ENCODE measurements around the gene MATK. TPM values are rescaled to one million over a fixed set of nuclear protein-coding genes. Genes with fewer than 3 reads are reported as not detected.
A peak's percentile ranks its signal among the peaks of the same experiment; 100 is the strongest.
"Not testable (repeated sequence)": the region's sequence is repeated elsewhere in the genome, so short reads cannot be mapped to it uniquely, and the experiment has no call there.

MATK gene
- polyA plus RNA-seq, 1 donor, result 2.7 TPM

DNA sequence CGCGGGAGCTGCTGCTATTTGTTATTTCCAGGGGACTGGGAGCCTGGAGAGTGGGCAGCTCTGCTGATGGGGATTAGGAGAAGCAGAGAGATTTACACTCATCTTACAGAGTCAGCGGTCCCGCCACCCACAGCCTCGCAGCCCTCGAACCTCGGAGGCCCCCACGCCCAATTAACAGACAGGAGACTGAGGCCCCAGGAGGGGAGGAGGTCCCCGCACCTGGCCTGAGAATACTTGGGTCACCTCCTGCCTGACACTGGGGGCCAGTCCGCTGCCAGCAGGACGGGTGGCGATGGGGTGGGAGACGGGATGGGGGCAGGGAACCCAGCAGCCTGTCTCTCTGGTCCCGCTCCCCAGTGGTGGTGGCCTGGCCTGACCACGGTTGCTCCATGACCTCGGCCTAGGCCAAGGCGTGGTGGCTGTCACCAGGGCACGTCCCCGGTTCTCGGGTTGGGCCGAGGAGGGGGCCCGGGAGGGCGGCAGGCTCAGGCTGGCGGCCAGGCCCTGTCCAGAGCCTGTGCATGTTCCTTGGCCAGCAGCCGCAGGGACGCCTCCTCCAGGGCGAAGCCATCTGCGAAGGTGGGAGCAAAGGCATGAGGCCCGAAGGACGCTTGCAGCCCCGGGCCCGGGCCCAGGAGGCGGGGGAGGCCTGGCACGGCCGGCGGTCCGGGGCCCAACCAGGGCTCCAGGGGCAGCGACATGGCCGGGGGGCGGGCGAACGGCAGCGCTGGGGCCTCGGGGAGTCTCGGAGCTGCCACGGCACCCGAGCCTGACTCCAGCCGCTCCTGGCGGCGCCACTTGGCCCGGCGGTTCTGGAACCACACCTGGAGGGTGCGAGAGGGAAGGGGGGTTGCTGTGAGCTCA lies 15.8 kb downstream of the MATK start:
- no peak for DNase-seq

DNA sequence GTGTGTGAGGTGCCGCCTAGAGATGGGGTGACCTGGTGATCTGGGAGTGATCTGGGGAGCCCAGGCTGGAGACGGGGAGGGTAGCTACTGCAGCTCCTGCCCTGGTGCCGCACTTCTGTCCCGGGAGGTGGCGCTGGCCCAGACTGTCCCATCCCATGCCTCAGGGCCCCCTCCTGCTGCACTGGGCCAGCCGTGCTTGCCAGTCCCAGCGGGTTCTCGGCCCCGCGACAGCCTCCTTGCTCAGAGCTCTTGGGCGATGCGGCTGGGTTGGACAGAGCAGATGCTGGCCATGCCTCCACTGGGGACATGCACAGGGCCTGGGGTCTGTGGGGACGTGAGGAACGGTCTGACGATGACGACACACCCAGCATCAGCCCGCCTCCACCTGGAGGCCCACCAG lies 16.7 kb downstream of the MATK start:
- DNase-seq, result no peak

DNA sequence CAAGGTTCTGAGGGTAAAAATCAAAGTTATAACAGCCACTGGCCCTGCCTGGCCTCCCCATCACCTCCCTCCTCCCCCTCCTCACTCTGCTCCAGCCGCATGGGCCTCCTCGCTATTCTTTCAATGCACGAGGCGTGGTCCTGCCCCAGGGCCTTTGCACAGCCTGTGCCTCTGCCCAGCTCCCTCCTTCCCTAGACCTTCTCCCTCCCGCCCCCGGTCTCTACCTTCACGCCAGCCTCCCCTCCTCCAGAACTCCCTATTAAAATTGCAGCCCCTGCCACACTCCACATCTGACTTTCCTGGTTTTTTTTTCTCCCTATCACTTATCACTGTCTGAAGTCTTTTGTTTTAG lies 17.5 kb downstream of the MATK start:
- no peak for DNase-seq

DNA sequence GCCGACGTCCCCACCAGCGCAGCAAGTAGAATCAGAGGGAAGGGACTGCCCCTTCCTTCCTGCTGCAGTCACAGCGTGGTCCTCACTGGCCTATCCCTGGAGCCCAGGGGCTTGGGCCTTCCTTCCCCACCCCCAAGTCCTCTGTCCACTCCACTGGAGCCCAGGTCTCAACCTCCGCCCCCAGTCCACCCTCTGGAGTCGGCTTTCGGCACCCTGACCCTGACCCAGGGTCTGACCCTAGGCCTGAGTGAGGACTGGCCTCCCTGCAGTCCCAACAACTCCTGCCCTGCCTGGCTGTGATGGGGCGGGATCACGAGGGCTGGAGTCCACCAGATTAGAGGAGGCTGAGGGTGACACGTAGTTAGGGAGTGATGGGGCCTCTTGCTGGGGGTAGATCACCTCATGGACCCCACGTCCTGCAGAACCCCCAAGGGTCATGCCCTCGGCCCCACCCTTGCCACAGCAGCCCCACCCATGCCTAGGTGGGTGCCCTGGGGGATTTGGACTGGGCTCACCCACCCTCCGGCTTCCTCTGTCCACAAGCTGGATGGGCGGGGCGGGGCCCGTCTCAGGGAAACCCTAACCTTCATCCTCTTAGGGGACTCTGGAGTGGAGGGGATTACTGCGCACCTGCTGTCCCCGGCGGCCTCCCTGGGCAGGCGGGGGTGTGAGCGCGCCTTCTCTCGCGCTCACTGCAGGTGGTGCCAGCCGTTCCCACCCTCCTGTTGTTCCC lies 18.0 kb downstream of the MATK start:
- no peak for DNase-seq

DNA sequence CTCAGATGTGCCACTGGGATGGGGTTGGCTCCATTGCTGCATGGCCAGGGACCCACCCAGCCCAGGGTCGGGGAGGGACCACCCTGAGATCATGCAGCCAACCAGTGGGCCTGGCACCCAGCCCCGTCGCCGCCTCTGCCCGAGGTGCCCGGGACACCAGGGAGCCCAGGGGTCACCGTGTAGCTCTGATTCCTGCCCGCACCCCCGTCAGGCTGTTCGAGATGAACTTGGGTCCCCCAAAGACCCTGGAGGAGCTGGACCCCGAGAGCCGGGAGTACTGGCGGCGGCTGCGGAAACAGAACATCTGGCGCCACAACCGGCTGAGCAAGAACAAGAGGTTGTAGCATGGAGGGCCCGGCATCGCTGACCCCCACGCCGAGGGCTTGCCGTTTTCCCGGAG lies 19.1 kb downstream of the MATK start:
- DNase-seq, result no peak

DNA sequence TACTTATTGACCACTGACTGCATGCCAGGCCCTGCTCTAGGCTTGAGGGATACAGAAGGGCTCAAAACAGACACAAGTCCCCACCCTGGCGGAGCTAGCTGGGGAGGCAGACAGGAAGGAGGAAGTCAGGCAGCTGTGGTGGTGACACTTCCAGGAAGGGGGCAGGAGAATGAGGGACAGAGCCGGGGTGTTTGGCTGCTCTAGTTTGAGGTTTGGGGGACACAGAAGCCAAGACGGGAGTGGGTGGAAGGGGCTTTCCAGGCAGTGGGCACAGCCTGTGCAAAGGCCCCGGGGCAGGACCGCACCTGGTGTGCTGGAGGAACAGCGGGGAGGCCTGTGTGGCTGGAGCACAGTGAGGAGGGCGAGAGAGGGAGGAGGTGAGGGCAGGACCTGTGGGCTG lies 19.7 kb downstream of the MATK start:
- DNase-seq, result no peak

DNA sequence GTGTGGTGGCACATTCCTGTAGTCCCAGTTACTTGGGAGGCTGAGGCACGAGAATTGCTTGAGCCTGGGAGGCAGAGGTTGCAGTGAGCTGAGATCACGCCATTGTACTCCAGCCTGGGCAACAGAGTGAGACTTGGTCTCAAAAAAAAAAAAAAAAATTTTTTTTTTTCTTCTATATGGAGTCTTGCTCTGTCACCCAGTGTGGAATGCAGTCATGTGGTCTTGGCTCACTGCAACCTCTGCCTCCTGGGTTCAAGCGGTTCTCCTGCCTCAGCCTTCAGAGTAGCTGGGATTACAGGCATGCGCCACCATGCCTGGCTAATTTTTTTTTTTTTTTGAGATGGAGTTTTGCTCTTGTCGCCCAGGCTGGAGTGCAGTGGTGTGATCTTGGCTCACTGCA lies 20.4 kb downstream of the MATK start:
- DNase-seq, result not testable (repeated sequence)

DNA sequence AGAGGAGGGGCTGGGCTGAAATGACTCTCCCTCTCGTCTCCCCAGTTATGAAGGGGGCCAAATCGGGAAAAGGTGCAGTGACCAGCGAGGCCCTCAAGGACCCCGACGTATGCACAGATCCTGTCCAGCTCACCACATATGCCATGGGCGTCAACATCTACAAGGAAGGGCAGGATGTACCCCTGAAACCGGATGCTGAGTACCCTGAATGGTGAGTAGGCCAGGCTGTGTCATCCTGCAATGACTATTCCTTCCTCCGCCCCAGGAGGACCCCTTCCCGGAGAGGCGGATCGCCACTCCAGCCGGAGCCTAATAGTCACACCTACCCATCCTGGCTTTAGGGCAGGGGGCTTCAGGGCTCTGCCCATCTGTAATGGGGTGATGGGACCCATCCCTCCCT lies 21.1 kb downstream of the MATK start:
- no peak for DNase-seq

DNA sequence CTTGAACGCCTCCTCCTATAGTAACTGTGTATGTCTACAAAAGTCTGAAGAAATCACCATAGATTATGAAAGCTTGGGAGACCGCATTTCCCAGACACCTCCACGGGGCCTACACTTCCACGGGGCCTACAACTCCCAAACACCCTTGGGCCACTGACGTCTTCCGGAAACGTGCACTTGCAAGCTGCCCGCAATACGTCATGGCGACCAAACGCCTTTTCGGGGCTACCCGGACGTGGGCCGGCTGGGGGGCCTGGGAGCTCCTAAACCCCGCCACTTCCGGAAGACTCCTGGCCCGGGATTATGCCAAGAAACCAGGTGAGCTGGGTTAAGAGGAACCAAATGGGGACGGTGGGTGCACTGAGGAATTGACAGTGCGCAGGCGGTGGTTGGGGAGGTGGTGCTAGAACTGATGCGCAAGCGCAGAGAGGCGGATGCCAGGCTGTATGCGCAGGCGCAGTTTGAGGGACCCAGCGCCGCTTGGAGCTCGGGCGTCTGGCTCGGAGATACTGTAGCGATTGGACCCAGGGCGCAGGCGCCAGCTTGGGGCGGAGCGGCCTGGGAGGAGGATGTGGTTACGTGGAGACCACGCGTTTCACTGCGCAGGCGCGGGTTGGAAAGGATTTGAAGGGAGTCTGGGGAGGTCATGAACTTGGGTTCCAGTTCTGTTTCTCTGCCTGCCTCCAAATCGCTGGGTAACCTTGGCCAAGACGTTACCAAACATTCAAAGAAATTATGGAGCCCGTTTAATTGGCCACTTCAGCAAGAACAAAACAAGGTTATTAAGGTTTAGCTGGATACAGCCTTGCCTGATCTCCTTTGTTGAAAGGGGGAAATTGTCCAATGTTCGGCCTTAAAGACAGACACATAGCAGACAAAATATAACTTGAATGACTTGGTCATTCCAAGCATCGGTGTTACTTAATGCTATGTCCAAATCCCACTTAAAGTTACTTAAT lies 23.4 kb downstream of the MATK start, which contains the start of gene MRPL54:
Gene MRPL54, plus strand, starts transcription at position 182 of the 959 bp plus-strand sequence. Its CDS starts 19 bp downstream, at position 201.
- peak; percentile 100 for DNase-seq

DNA sequence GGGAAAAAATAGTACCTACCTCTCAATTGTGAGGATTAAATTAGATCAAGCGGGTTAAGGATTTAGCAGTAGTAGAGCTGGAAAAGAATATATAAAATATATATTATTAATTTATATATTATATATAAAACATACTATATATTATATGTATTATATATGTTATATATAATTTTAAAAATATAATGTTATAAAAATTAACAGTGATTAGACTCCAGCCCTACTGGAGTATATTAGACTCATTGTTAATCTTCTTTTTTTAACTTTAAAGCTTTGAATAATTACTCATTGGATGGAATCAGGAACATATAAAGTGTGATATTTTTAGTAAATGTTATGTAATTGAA lies 24.1 kb downstream of the MATK start:
- no peak for DNase-seq

DNA sequence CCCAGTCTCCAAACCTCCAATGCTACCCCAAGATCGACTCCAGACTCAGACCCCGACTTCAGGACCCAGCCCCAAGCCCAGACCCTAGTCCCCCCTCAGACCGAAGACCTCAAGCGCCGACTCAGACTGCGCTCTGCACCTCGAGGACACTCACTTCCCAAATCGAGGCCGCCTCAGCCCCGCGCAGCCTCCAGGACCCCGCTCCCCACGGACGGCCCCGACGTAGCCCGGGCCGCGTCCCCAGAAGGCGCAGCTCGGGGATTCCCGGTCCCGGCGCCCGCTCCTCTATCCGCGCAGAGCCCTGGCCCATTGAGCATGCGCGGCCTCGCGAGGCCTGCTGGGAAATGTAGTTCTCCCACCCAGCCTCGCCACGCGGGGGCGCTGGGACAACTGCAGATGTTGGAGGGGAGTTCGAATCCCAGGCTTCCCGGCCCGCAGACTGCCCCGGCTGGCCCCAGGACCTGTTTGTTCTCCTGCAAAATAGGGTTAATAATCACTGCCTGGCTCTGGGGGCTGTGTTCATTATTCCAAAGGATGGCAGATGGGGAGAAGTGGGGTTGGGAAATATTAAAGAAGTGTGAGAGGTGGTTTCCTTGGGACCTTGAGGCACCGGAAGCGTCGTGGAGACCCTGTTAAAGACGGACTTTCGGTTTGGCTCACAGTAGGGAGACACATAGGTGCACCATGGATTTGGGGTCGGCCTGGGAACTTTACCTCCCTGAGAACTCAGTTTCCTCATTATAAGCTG lies 24.6 kb downstream of the MATK start, which contains the start of gene APBA3:
Gene APBA3, minus strand, starts transcription at position 311 of the 748 bp plus-strand sequence. CDS start 1,428 bp downstream, outside the sequence.
- DNase-seq, result peak; percentile 92

DNA sequence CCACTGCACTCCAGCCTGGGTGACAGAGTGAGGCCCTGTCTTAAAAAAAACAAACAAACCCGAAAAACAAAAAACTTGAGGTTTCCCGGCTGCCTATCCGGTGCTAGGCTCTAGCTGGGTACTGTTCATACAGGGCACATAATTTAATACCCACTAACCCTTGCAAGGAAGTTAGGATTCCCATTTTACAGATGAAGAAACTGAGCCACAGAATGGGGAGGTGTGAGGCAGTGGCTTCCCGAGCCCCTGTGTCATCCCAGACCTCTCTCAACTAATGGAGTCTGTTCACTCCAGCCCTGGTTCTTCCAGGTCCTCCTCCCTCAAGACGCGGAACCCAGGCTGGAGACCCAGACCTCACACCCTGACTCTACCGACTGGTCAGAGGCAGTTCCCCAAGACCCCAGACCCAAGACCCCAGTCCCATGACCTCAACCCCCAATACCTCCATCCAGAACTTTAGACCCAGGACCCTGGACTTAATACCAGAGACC lies 25.3 kb downstream of the MATK start:
- no peak for DNase-seq

DNA sequence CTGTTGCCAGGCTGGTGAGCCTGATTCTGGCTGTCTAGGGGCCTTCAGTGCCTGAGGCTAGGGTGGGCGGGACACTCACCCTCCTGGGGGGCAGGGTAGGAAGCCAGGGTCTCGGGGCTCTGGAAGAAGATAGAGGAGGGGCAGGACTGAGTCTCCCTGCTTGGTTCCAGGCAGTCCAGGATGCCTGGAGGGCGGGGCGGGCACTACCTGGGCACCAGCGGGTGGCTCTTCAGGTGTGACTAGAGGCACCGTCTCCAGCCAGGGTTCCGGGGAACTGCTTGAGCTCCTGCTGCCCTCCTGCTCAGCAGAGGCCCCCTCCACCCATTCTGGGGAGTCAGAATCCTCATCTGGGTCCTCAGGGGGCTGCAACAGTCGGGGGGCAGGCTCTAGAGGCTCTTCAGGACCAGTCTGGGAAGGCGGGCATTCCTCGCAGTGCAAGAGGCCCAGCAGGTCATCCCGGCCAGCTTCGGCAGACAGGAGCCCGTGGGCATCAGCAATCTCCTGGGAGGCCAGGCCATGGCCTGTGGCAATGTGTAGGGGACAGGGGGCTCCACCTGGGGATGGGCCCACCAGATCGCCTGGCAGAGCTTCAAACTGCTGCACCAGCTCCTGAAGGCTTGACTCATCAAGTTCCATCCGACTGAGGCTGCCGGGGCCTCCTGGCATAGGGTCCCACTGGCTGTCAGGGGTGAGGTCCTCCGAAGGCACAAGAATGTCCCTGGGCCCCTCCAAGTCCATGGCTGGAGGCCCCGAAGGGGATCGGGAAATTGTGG lies 26.5 kb downstream of the MATK start:
- no peak for DNase-seq

DNA sequence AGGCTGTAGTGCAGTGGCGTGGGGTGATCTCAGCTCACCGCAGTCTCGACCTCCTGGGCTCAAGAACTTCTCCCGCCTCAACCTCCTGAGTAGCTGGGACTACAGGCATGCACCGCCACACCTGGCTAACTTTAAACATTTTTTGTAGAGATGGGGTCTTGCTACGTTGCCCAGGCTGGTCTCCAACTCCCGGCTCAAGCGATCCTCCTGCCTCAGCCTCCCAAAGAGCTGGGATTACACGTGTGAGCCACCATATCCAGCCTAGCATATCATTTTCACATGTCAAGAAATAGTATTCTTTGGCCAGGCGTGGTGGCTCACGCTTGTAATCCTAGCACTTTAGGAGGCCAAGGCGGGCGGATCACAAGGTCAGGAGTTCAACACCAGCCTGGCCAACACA lies 27.9 kb downstream of the MATK start:
- not testable (repeated sequence) for DNase-seq

DNA sequence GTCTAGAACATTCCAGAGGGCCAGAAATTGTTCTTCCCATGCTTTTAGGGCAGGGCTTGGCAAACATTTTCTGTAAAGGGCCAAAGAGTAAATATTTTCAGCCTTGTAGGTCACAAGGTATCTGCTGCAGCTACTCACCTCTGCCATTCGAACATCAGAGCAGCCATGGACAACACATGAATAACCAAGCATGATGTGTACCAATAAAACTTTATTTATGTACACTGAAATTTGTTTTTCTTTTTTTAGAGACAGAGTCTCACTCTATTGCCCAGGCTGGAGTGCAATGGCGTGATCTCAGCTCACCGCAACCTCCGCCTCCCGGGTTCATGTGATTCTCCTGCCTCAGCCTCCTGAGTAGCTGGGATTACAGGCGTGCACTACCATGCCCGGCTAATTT lies 28.5 kb downstream of the MATK start:
- DNase-seq, result not testable (repeated sequence)

DNA sequence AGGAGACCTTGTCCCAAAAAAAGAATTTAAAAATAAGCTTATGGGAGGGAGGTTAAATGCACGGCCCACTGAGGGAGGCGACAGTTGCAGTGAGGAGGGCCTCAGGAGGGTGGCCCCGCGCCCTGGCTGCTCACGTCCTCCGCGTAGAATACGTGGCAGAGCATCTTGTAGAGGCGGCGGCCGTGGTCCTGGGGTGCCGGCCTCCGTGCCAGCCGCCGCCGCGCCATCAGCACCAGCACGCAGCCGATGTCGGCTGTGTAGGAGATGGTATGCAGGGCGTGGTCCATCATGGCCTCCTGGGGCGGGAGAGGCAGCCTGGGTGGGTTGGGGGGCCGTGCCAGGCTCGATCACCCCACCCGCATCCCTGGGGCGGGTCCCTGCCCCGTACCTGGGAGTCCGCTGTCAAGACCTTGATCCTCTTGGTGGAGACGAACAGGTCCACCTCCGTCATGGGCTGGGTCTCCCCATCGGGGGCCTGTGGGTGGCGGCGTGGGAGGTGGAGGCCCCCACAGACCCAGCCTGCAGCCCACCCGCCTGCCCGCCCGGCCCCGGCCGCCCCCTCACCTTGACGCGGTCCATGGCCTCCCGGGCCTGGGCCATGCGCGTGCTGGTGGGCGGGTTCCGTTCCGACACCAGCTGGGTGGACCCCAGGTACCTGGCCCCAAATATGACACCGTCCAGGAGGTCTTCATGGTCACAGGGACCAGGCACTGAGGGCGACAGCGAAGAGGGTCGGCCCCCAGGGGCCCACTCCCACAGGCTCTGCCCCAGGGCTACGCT lies 32.4 kb downstream of the MATK start:
- no peak for DNase-seq

DNA sequence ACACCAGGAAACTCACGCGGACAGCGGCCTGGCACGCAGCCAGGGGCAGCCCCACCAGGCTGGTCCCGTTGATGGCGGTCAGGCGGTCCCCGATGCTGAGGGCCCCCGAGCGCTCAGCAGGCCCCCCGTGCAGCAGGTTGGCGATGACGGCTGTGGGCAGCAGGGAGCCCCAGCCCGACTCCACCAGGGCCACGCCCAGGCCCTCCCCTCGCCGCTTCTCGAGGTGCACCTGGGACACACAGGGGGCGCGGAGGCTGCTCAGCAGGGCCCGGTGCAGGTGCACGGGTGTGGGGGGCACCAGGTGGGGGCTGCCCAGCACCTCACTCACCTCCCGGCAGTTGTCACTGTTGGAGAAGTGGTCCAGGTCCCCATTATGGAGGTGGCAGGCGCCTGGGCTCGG lies 33.7 kb downstream of the MATK start:
- DNase-seq, result no peak

DNA sequence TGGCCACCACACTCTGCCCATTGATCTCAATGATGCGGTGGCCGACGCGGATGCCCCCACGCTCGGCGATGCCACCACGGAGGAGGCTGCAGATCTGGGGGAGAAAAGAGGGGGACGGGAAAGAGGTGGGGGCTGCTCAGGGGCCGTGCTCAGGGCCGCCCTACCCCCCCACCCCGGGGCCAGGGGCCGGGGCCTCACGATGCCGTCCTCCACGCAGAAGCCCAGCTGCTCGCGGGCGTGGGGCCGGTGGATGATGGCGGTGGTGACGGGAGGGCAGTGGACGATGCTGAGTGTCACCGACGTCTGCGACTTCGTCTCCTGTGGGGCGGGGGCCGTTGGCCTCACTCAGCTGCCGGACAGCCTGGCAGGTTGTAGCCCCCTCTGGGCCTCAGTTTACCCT lies 34.9 kb downstream of the MATK start:
- no peak for DNase-seq

DNA sequence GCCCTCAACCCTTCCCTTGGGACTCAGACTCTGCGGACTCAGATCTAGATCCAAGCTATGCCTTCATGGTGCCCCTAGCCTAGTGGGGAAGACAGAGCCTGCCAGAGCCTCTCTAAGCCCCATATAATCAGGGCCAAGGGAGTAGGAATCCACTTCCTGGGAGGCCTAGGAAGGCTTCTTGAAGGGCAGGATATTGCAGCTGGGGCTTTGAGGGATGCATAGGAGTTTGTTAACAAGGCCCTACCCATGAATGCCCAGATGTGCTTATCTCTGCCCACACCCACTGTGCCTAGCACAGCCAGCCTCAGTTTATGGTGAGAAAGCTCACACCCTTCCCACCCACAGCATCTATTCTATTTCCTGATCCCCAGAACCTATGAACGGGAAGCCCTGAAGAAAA lies 36.0 kb downstream of the MATK start:
- no peak for DNase-seq

DNA sequence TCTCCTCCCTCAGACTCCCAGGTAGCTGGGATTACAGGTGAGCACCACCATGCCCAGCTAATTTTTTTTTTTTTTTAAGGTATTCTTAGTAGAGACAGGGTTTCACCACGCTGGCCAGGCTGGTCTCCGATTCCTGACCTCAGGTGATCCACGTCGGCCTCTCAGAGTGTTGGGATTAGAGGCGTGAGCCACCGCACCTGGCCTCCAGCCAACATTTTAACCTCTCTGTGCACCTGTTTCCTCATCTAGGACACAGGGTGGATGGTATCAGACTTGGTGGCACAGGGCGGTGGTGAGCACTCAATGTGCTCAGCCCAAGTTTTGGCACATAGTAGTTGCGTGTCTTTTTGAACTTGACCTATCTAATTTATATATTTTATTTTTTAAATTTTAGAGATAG lies 37.2 kb downstream of the MATK start:
- DNase-seq, result no peak
